Astrocyte (in vitro differentiated cells and primary cell): ENCODE data around the gene ADGRF1. TPM values are rescaled to one million over a fixed set of nuclear protein-coding genes. Genes with fewer than 3 reads are reported as not detected.

Experiments
- DNase-seq: peaks from one replicate; pipeline ENCODE4 v3.0.0-alpha.2; 2010; ENCODE audit warnings: low read depth
- FAIRE-seq: peaks from 2 replicates; lab custom pipeline; 2011; peaks lifted over from hg19 to GRCh38; lab: Jason Lieb, UNC
- H2AFZ ChIP-seq: 2 replicates; pipeline ENCODE4 v1.6.0; 2012; ENCODE audit warnings: low read depth, low read length, inconsistent platforms
- H3K27ac ChIP-seq: 2 replicates; pipeline ENCODE4 v1.5.1; 2011; ENCODE audit warnings: low read depth, low read length, inconsistent platforms
- H3K27me3 ChIP-seq: 2 replicates; pipeline ENCODE4 v1.6.0; 2011; ENCODE audit warnings: low read length, inconsistent platforms; ENCODE audit not compliant: insufficient read depth
- H3K36me3 ChIP-seq: 2 replicates; pipeline ENCODE4 v1.5.1; 2011; ENCODE audit warnings: low read length, inconsistent platforms; ENCODE audit not compliant: insufficient read depth
- H3K4me1 ChIP-seq: 2 replicates; pipeline ENCODE4 v1.5.1; 2011; ENCODE audit warnings: low read length, inconsistent platforms; ENCODE audit not compliant: insufficient read depth
- H3K4me2 ChIP-seq: 2 replicates; pipeline ENCODE4 v1.6.0; 2012; ENCODE audit warnings: low read length, inconsistent platforms
- H3K4me3 ChIP-seq: 2 replicates; pipeline ENCODE4 v1.5.1; 2011; ENCODE audit warnings: low read depth, mild to moderate bottlenecking, low read length, inconsistent platforms; ENCODE audit not compliant: insufficient read depth
- H3K79me2 ChIP-seq: 2 replicates; pipeline ENCODE4 v1.6.0; 2012; ENCODE audit warnings: mild to moderate bottlenecking, low read length, inconsistent platforms; ENCODE audit not compliant: insufficient read depth
- H3K9ac ChIP-seq: 2 replicates; pipeline ENCODE4 v1.6.0; 2012; ENCODE audit warnings: mild to moderate bottlenecking, low read length, inconsistent platforms
- H3K9me3 ChIP-seq: 2 replicates; pipeline ENCODE4 v1.5.1; 2012; ENCODE audit warnings: low read depth, mild to moderate bottlenecking, low read length, inconsistent platforms; ENCODE audit not compliant: insufficient read depth
- H4K20me1 ChIP-seq: 2 replicates; pipeline ENCODE4 v1.6.0; 2012; ENCODE audit warnings: low read length, inconsistent platforms; ENCODE audit not compliant: insufficient read depth
- H3K27ac Mint-ChIP-seq: one replicate; pipeline ENCODE4 v1.8.0; 2021; ENCODE audit warnings: mild to moderate bottlenecking, mixed read lengths; ENCODE audit not compliant: unreplicated experiment
- H3K27me3 Mint-ChIP-seq: one replicate; pipeline ENCODE4 v1.8.0; 2021; ENCODE audit warnings: low read depth, mixed read lengths; ENCODE audit not compliant: unreplicated experiment
- H3K36me3 Mint-ChIP-seq: one replicate; pipeline ENCODE4 v1.8.0; 2021; ENCODE audit warnings: low read depth, mixed read lengths; ENCODE audit not compliant: unreplicated experiment
- H3K4me1 Mint-ChIP-seq: one replicate; pipeline ENCODE4 v1.8.0; 2021; ENCODE audit warnings: low read depth, mixed read lengths; ENCODE audit not compliant: unreplicated experiment
- H3K4me3 Mint-ChIP-seq: one replicate; pipeline ENCODE4 v1.8.0; 2021; ENCODE audit warnings: mild to moderate bottlenecking, moderate library complexity, mixed read lengths; ENCODE audit not compliant: unreplicated experiment
- H3K9me3 Mint-ChIP-seq: one replicate; pipeline ENCODE4 v1.8.0; 2021; ENCODE audit warnings: mild to moderate bottlenecking, mixed read lengths; ENCODE audit not compliant: unreplicated experiment
- CTCF ChIP-seq: IDR thresholded peaks from 2 replicates; pipeline ENCODE4 v1.5.1; 2011; ENCODE audit warnings: low read depth, mild to moderate bottlenecking, inconsistent platforms, low read length, moderate library complexity; ENCODE audit not compliant: insufficient read depth
- EZH2 ChIP-seq: IDR thresholded peaks from 2 replicates; pipeline ENCODE4 v1.6.1; 2012; ENCODE audit warnings: mild to moderate bottlenecking, low read length, inconsistent platforms; ENCODE audit not compliant: insufficient read depth
- total RNA-seq: library from RNA; stranded (reverse); gene quantifications from 2 replicates; pipeline ENCODE4 v1.2.1, GENCODE V29; 2021

The ADGRF1 gene
- total RNA-seq, 1 donor from 2014 or later: 0.25 TPM

- H4K20me1 ChIP-seq: no peaks in the 10 kb centered on the region
- no peaks in the 10 kb centered on the region for H3K79me2 ChIP-seq
- H3K4me2 ChIP-seq: no peak overlapping the region
- Mint-ChIP-seq H3K9me3 (no peaks in the 10 kb centered on the region), H3K36me3 (no peaks in the 10 kb centered on the region), H3K4me3 (no peak overlapping the region), H3K4me1 (peaks cover 1% of the 10 kb centered on the region), H3K27ac (no peak overlapping the region), H3K27me3 (no peaks in the 10 kb centered on the region)
- H3K27ac ChIP-seq: no peak overlapping the region
- FAIRE-seq (no peak), DNase-seq (no peak)
- H2AFZ ChIP-seq: no peak overlapping the region
- no peaks in the 10 kb centered on the region for H3K36me3 ChIP-seq
- H3K9me3 ChIP-seq: no peaks in the 10 kb centered on the region
- no peak overlapping the region for H3K9ac ChIP-seq
- H3K4me1 ChIP-seq: no peaks in the 10 kb centered on the region
- TF ChIP-seq CTCF (no peak), EZH2 (no peak)
- H3K4me3 ChIP-seq: no peak overlapping the region
- no peaks in the 10 kb centered on the region for H3K27me3 ChIP-seq
Measured at GRCh38 chr6:47022191-47022590, 19.9 kb downstream of the ADGRF1 start.

GRCh38 chr6:47019941-47020340 is 22.2 kb downstream of the ADGRF1 start:
- Mint-ChIP-seq H3K4me1 (peaks cover 9% of the 10 kb centered on the region), H3K27me3 (no peaks in the 10 kb centered on the region), H3K36me3 (no peaks in the 10 kb centered on the region), H3K4me3 (no peak overlapping the region), H3K9me3 (no peaks in the 10 kb centered on the region), H3K27ac (no peak overlapping the region)
- FAIRE-seq (no peak), DNase-seq (no peak)
- Histone ChIP-seq H3K9ac (no peak overlapping the region), H2AFZ (no peak overlapping the region), H3K79me2 (no peaks in the 10 kb centered on the region), H3K4me2 (no peak overlapping the region), H3K27ac (no peak overlapping the region), H3K9me3 (no peaks in the 10 kb centered on the region), H3K27me3 (no peaks in the 10 kb centered on the region), H4K20me1 (no peaks in the 10 kb centered on the region), H3K4me1 (no peaks in the 10 kb centered on the region), H3K4me3 (no peak overlapping the region), H3K36me3 (no peaks in the 10 kb centered on the region)
- TF ChIP-seq EZH2: no peak
- TF ChIP-seq CTCF: no peak

GRCh38 chr6:47016909-47017308 is 25.2 kb downstream of the ADGRF1 start:
- no peak for TF ChIP-seq EZH2
- TF ChIP-seq CTCF: no peak
- no peaks in the 10 kb centered on the region for H4K20me1 ChIP-seq
- Mint-ChIP-seq H3K27ac (no peak overlapping the region), H3K36me3 (no peaks in the 10 kb centered on the region), H3K4me1 (peaks cover 9% of the 10 kb centered on the region), H3K4me3 (no peak overlapping the region), H3K27me3 (no peaks in the 10 kb centered on the region), H3K9me3 (no peaks in the 10 kb centered on the region)
- no peaks in the 10 kb centered on the region for H3K9me3 ChIP-seq
- no peak overlapping the region for H3K4me3 ChIP-seq
- H3K9ac ChIP-seq: no peak overlapping the region
- DNase-seq: no peak
- H3K4me2 ChIP-seq: no peak overlapping the region
- H2AFZ ChIP-seq: no peak overlapping the region
- no peaks in the 10 kb centered on the region for H3K27me3 ChIP-seq
- no peaks in the 10 kb centered on the region for H3K4me1 ChIP-seq
- H3K79me2 ChIP-seq: no peaks in the 10 kb centered on the region
- no peaks in the 10 kb centered on the region for H3K36me3 ChIP-seq
- no peak for FAIRE-seq
- no peak overlapping the region for H3K27ac ChIP-seq
